Measurements from ENCODE around the gene SPIRE1.

SPIRE1 gene

DNA sequence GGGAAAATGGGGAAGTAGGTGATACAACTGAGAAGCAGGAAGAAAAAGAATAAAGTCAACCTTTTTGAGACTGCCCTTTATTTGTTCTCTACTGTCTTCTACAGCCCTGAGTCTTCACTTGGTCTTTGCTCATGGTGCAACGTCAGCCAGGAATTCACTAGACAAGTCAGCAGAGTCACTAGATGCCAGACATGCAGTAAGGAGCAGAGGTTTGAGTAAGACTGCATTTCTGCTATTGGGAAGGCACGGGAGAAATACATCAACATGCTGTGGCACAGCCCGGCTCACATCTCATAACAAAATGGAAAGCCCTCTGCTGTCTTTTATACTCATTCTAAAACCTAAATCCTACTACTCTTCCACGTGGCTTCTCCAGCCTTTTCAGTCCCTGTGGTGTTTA lies 183.0 kb downstream of the SPIRE1 start:
- Histone ChIP-seq H3K27me3 (ENCODE audit: low read length) (no peaks in the 10 kb centered on the region), H3K27ac (ENCODE audit: low read depth, low read length) (no peak overlapping the region), H3K9ac (ENCODE audit: low read length) (no peak overlapping the region), H2AFZ (ENCODE audit: low read depth, low read length, severe bottlenecking) (no peak overlapping the region), H3K79me2 (ENCODE audit: insufficient read depth, low read length) (no peaks in the 10 kb centered on the region), H3K4me3 (ENCODE audit: insufficient read depth, low read length, poor library complexity, severe bottlenecking) (no peak overlapping the region), H3K36me3 (ENCODE audit: low read length) (no peaks in the 10 kb centered on the region), H3K4me2 (ENCODE audit: low read depth, low read length, poor library complexity, severe bottlenecking) (no peak overlapping the region), H3K9me2 (replicated peaks; ENCODE audit: insufficient read depth, low read length) (no peaks in the 10 kb centered on the region), H3F3A (ENCODE audit: insufficient read depth) (no peaks in the 10 kb centered on the region), H4K20me1 (ENCODE audit: low read depth, low read length) (no peaks in the 10 kb centered on the region), H3K9me3 (ENCODE audit: insufficient read depth, low read length) (no peaks in the 10 kb centered on the region)
- TF ChIP-seq EZH2phosphoT487 (conservative IDR thresholded peaks at IDR 0.05; ENCODE audit: low read length): no peak
- TF ChIP-seq, protein P1, sequence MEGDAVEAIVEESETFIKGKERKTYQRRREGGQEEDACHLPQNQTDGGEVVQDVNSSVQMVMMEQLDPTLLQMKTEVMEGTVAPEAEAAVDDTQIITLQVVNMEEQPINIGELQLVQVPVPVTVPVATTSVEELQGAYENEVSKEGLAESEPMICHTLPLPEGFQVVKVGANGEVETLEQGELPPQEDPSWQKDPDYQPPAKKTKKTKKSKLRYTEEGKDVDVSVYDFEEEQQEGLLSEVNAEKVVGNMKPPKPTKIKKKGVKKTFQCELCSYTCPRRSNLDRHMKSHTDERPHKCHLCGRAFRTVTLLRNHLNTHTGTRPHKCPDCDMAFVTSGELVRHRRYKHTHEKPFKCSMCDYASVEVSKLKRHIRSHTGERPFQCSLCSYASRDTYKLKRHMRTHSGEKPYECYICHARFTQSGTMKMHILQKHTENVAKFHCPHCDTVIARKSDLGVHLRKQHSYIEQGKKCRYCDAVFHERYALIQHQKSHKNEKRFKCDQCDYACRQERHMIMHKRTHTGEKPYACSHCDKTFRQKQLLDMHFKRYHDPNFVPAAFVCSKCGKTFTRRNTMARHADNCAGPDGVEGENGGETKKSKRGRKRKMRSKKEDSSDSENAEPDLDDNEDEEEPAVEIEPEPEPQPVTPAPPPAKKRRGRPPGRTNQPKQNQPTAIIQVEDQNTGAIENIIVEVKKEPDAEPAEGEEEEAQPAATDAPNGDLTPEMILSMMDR (IDR thresholded peaks at IDR 0.05; ENCODE audit: insufficient read depth, low read length, poor library complexity, severe bottlenecking): no peak

DNA sequence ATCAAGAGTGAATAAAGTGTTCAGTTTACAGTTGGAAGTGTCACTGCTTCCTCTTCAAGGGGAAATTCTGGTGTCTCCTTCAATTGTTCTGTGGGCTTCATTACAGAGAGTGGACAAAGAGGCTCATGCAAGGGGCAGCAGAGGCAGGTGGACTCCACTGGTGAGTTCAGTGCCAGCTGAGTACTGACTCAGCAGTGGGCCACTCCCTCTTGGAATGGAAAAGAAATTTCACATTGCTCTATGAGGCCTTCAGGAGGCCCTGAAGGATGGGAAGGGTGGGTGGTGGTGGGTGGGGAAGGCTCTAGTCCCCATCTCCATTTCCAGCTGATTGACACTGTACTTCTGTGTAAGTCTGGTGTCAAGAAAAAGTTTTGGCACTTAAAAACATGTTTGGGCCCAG lies 183.8 kb downstream of the SPIRE1 start:
- Histone ChIP-seq H2AFZ (ENCODE audit: low read depth, low read length, severe bottlenecking) (no peak overlapping the region), H3K27me3 (ENCODE audit: low read length) (no peaks in the 10 kb centered on the region), H3K27ac (ENCODE audit: low read depth, low read length) (no peak overlapping the region), H3K9ac (ENCODE audit: low read length) (no peak overlapping the region), H3K4me3 (ENCODE audit: insufficient read depth, low read length, poor library complexity, severe bottlenecking) (no peak overlapping the region), H4K20me1 (ENCODE audit: low read depth, low read length) (no peaks in the 10 kb centered on the region), H3K4me2 (ENCODE audit: low read depth, low read length, poor library complexity, severe bottlenecking) (no peak overlapping the region), H3K9me2 (replicated peaks; ENCODE audit: insufficient read depth, low read length) (no peaks in the 10 kb centered on the region), H3K79me2 (ENCODE audit: insufficient read depth, low read length) (no peaks in the 10 kb centered on the region), H3F3A (ENCODE audit: insufficient read depth) (no peaks in the 10 kb centered on the region), H3K9me3 (ENCODE audit: insufficient read depth, low read length) (no peaks in the 10 kb centered on the region), H3K36me3 (ENCODE audit: low read length) (no peaks in the 10 kb centered on the region)
- TF ChIP-seq EZH2phosphoT487 (conservative IDR thresholded peaks at IDR 0.05; ENCODE audit: low read length): no peak

DNA sequence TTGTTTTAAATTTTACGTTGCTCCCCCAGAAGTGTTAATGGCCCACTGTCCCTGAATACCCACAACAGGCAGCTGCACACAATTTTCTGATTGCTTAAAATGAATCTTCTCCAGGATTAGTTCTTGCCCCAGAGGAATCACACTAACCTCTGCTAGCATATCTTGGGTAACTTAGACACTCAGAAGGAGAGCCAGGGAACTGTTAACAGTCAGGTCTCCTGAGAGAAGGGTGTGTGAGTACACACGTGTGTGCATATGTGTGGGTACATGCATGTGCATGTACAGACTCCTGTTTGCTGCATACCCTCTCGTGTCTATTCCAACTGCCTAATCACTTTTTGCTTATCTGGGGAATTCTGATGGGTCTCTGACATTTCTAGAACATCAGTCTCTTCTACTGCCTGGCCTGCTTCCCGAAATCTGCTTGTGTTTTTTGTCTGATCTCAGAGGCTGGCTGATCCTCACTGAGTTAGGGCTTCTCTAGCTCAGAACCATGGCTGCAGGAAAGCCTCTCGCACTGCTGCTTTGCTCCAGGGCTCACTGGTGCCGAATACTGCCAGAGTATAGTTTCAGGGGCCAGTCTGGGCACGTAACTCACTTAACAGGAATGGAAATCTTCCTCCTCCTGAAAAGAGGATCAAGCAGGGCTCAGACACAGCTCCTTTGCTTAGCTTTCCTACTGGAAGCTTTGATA lies 187.4 kb downstream of the SPIRE1 start:
- Histone ChIP-seq H3K9me2 (replicated peaks; ENCODE audit: insufficient read depth, low read length) (no peaks in the 10 kb centered on the region), H3K27me3 (ENCODE audit: low read length) (no peaks in the 10 kb centered on the region), H3F3A (ENCODE audit: insufficient read depth) (no peaks in the 10 kb centered on the region), H3K4me3 (ENCODE audit: insufficient read depth, low read length, poor library complexity, severe bottlenecking) (no peak overlapping the region), H4K20me1 (ENCODE audit: low read depth, low read length) (no peaks in the 10 kb centered on the region), H3K79me2 (ENCODE audit: insufficient read depth, low read length) (no peaks in the 10 kb centered on the region), H3K9ac (ENCODE audit: low read length) (no peak overlapping the region), H3K27ac (ENCODE audit: low read depth, low read length) (no peak overlapping the region), H3K9me3 (ENCODE audit: insufficient read depth, low read length) (no peaks in the 10 kb centered on the region), H2AFZ (ENCODE audit: low read depth, low read length, severe bottlenecking) (no peak overlapping the region), H3K36me3 (ENCODE audit: low read length) (no peaks in the 10 kb centered on the region), H3K4me2 (ENCODE audit: low read depth, low read length, poor library complexity, severe bottlenecking) (no peak overlapping the region)
- TF ChIP-seq EZH2phosphoT487 (conservative IDR thresholded peaks at IDR 0.05; ENCODE audit: low read length): no peak
- TF ChIP-seq, protein P1 (IDR thresholded peaks at IDR 0.05; ENCODE audit: insufficient read depth, low read length, poor library complexity, severe bottlenecking): no peak

DNA sequence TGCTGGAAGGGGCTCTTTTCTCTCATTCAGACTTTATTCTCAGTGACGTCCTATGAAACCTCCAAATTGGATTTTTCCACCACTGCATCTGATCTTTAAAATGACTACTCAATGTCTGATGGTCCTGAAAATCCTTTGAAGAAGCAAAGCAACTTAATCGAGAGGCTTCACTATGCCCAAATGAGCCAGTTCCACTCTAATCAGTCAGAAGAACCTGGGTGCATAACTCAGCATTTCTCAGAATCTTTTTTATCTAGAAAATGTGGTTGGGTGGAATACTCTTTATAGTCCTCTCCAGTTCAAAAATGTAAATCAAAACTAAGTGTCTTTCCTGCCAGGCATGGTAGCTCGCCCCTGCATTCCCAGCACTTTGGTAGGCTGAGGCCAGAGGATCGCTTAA lies 189.5 kb downstream of the SPIRE1 start:
- TF ChIP-seq EZH2phosphoT487 (conservative IDR thresholded peaks at IDR 0.05; ENCODE audit: low read length): no peak
- TF ChIP-seq, protein P1 (IDR thresholded peaks at IDR 0.05; ENCODE audit: insufficient read depth, low read length, poor library complexity, severe bottlenecking): no peak
- no peaks in the 10 kb centered on the region for H3F3A ChIP-seq (ENCODE audit: insufficient read depth)
- H3K4me3 ChIP-seq (ENCODE audit: insufficient read depth, low read length, poor library complexity, severe bottlenecking): no peak overlapping the region
- H3K27ac ChIP-seq (ENCODE audit: low read depth, low read length): no peak overlapping the region
- no peak overlapping the region for H3K4me2 ChIP-seq (ENCODE audit: low read depth, low read length, poor library complexity, severe bottlenecking)
- H2AFZ ChIP-seq (ENCODE audit: low read depth, low read length, severe bottlenecking): no peak overlapping the region
- H3K9me2 ChIP-seq (replicated peaks; ENCODE audit: insufficient read depth, low read length): no peaks in the 10 kb centered on the region
- no peak overlapping the region for H3K9ac ChIP-seq (ENCODE audit: low read length)
- H3K79me2 ChIP-seq (ENCODE audit: insufficient read depth, low read length): no peaks in the 10 kb centered on the region
- H3K27me3 ChIP-seq (ENCODE audit: low read length): no peaks in the 10 kb centered on the region
- H4K20me1 ChIP-seq (ENCODE audit: low read depth, low read length): no peaks in the 10 kb centered on the region
- H3K9me3 ChIP-seq (ENCODE audit: insufficient read depth, low read length): no peaks in the 10 kb centered on the region
- H3K36me3 ChIP-seq (ENCODE audit: low read length): no peaks in the 10 kb centered on the region
